ENCODE data around the gene MITF. TPM values are rescaled to one million over a fixed set of nuclear protein-coding genes. Genes with fewer than 3 reads are reported as not detected.

Gene MITF
- total and polyA plus RNA-seq, 2 experiments from 2014 or later: 73.2 to 99.9 TPM

DNA sequence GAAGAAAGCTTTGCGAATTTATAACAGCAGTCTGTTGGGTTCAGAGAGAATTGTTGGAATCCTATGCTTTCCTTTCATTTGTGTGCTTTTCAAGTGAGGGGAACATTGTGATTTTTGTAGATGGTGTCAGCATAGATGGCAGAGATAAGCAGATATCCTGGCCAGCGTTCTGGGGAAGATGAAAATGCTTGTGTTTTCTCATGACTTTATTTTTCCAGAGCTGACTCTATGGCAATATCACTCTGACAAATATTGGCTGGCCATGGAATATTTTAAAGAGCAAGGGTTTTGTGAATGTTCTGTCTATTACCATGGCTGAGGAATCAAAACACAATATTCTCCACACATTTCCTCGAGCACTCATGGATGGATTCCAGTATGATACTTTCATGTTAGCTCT, 108.8 kb downstream of the MITF start:
- H3K27ac ChIP-seq: no peak overlapping the region
- no peaks in the 10 kb centered on the region for H3K36me3 ChIP-seq
- no peaks in the 10 kb centered on the region for H3K9me3 ChIP-seq (ENCODE audit: low read depth)
- peaks cover 10% of the 10 kb centered on the region for H3K4me1 ChIP-seq (ENCODE audit: low read depth)
- no peak overlapping the region for H3K4me3 ChIP-seq
- no peak for DNase-seq (ENCODE audit: low read depth in 1 of 2, low spot score in 1 of 2)
- H3K27me3 ChIP-seq: no peaks in the 10 kb centered on the region
- TF ChIP-seq, protein P1, sequence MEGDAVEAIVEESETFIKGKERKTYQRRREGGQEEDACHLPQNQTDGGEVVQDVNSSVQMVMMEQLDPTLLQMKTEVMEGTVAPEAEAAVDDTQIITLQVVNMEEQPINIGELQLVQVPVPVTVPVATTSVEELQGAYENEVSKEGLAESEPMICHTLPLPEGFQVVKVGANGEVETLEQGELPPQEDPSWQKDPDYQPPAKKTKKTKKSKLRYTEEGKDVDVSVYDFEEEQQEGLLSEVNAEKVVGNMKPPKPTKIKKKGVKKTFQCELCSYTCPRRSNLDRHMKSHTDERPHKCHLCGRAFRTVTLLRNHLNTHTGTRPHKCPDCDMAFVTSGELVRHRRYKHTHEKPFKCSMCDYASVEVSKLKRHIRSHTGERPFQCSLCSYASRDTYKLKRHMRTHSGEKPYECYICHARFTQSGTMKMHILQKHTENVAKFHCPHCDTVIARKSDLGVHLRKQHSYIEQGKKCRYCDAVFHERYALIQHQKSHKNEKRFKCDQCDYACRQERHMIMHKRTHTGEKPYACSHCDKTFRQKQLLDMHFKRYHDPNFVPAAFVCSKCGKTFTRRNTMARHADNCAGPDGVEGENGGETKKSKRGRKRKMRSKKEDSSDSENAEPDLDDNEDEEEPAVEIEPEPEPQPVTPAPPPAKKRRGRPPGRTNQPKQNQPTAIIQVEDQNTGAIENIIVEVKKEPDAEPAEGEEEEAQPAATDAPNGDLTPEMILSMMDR (IDR thresholded peaks at IDR 0.05; ENCODE audit: low read depth, low read length): no peak

DNA sequence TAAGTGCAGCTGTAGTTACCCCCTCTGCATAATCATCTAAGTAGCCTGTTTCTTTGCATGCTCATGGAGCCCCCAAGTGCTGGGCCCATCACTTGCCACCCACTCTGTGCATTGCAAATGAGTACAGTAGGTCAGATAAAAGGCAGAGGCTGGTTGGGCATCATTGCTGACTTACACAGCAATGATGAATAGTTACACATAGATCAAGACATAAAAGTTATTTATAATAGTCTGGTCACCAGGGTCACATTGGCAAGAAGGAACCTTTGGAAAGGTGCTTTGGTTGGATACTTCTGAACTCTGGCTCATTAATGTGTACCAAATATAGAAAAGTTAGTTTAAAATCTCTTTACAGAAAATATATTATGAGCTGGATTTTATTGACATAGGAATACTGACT, 111.6 kb downstream of the MITF start:
- Histone ChIP-seq H3K9me3 (ENCODE audit: low read depth) (no peaks in the 10 kb centered on the region), H3K4me1 (ENCODE audit: low read depth) (peaks cover 24% of the 10 kb centered on the region)
- TF ChIP-seq, protein P1 (IDR thresholded peaks at IDR 0.05; ENCODE audit: low read depth, low read length): no peak

DNA sequence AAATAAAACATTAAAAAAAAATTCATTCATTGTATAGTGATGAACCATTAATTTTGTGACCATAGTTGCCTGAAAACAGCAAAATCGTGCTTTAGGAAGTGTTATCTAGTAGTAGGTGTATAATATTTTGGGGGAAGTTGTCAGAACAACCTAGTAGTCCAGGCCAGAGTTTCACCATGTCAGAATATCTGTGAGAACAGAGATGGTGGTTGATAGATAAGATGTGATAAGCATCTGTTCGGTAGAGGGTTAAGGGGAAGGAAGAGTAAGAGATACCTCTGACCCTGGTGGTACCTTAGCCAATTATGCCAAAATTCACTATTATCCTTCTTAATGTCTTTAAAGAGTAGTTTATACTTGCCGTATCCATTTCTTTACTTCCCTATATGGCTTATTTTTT, 113.8 kb downstream of the MITF start:
- no peak for DNase-seq (ENCODE audit: low read depth in 1 of 2, low spot score in 1 of 2)
- H3K4me1 ChIP-seq (ENCODE audit: low read depth): peaks cover 36% of the 10 kb centered on the region
- H3K4me3 ChIP-seq: no peak overlapping the region
- H3K27me3 ChIP-seq: no peaks in the 10 kb centered on the region
- no peak overlapping the region for H3K27ac ChIP-seq
- no peaks in the 10 kb centered on the region for H3K36me3 ChIP-seq
- no peaks in the 10 kb centered on the region for H3K9me3 ChIP-seq (ENCODE audit: low read depth)
- TF ChIP-seq, protein P1 (IDR thresholded peaks at IDR 0.05; ENCODE audit: low read depth, low read length): no peak

More for the DNA sequence above, 111.6 kb downstream of the MITF start:
- H3K27ac ChIP-seq: no peak overlapping the region
- no peak overlapping the region for H3K4me3 ChIP-seq
- no peak for DNase-seq (ENCODE audit: low read depth in 1 of 2, low spot score in 1 of 2)
- H3K27me3 ChIP-seq: no peaks in the 10 kb centered on the region
- no peaks in the 10 kb centered on the region for H3K36me3 ChIP-seq

DNA sequence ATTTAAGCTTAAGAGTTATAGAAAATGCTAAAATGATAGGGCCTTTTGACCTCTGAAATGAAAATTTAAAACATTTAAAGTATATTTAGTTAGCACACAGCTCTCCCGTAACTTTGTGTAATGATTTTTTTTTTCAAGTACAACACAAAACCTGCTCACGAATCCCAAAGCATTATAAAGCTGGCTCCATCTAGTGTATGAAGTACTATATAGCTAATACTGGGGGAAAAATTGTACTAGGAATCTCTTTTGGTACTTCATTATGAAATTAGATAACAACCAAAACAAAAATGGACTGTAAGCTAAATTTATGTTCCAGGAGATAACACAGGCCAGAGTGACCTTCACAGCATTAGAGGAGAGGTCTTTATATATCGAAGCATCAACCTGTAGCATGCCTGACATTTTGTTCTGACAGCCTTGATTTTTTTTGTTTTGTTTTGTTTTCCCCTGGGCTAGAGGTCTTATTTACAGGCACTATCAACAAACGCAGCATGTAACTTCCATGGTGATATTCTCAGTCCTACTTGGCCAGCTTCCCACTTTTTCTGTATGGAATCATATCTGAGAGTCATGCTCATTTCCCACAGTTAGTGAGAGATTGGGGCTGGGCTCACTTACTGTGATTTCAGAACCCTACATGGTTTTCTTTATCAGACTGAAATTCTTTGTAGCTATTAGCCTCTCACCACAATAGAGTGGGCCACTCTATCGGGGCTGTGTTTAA, 116.3 kb downstream of the MITF start:
- peaks cover 41% of the 10 kb centered on the region for H3K4me1 ChIP-seq (ENCODE audit: low read depth)
- H3K27me3 ChIP-seq: no peaks in the 10 kb centered on the region
- H3K4me3 ChIP-seq: no peak overlapping the region
- no peaks in the 10 kb centered on the region for H3K9me3 ChIP-seq (ENCODE audit: low read depth)
- H3K27ac ChIP-seq: peak overlapping the region; percentile 91
- DNase-seq (ENCODE audit: low read depth in 1 of 2, low spot score in 1 of 2): peak; percentile 52 to 68
- H3K36me3 ChIP-seq: no peaks in the 10 kb centered on the region
- TF ChIP-seq, protein P1 (IDR thresholded peaks at IDR 0.05; ENCODE audit: low read depth, low read length): peak; percentile 53

DNA sequence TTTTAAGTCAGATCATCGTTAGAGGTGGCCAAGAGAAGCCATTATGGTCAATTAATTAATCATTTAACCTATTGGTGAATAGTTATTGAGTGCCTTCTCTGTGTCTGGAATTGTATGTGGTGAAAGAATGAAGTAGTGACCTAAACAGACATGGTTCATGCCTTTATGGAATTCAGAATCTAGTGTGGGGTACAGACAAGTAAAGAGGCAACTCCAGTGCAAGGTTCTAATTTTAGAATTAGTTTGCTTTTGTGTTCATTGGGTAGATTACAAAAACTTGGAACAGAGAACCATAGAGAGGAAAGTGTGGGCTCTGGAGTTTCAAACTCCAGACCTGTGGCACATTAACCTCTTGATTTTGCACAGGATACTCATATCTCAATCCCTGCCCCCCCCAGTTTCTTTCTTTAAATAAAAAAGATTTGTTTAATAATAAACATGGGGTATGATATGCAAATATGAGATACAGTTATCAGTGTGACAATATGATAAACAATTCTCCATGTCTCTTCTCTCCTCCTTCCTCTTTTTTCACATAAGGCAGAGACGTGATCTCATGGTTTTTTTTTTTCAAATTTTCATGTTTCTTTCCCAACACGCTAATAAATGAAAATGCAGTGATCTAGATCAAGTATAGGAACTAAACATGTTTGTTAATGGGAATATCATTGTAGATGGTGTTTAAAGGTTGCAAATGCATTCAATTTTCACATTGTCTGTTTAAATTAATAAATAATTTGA, 117.9 kb downstream of the MITF start:
- TF ChIP-seq, protein P1 (IDR thresholded peaks at IDR 0.05; ENCODE audit: low read depth, low read length): no peak
- peak in 1 of 2 donors; percentile 59 for DNase-seq (ENCODE audit: low read depth in 1 of 2, low spot score in 1 of 2)
- Histone ChIP-seq H3K9me3 (ENCODE audit: low read depth) (no peaks in the 10 kb centered on the region), H3K4me1 (ENCODE audit: low read depth) (peaks cover 48% of the 10 kb centered on the region), H3K27ac (peak overlapping the region; percentile 91), H3K36me3 (no peaks in the 10 kb centered on the region), H3K27me3 (no peaks in the 10 kb centered on the region), H3K4me3 (no peak overlapping the region)

All from cardiac muscle cell (in vitro differentiated cells and primary cell).